ENCODE results near the gene CREBZF. TPM values are rescaled to one million over a fixed set of nuclear protein-coding genes. Genes with fewer than 3 reads are reported as not detected.
"Not testable (repeated sequence)": the region's sequence is repeated elsewhere in the genome, so short reads cannot be mapped to it uniquely, and the experiment has no call there.

Gene CREBZF
- total RNA-seq, 1 donor from 2014 or later, result 27.5 TPM

- no peak for DNase-seq (ENCODE audit: low read depth, low spot score)
Measured at GRCh38 chr11:85672105-85672902, 7.4 kb upstream of the CREBZF start.

- DNase-seq (ENCODE audit: low read depth, low spot score), result not testable (repeated sequence)
Measured at GRCh38 chr11:85670949-85671663, 6.2 kb upstream of the CREBZF start.

- no peak for DNase-seq (ENCODE audit: low read depth, low spot score)
Measured at GRCh38 chr11:85668157-85668556, 3.2 kb upstream of the CREBZF start.

- DNase-seq (ENCODE audit: low read depth, low spot score), result no peak
Measured at GRCh38 chr11:85666687-85667086, 1.8 kb upstream of the CREBZF start.

- DNase-seq (ENCODE audit: low read depth, low spot score), result no peak
Measured at GRCh38 chr11:85665733-85666132, 804 bp upstream of the CREBZF start.

- no peak for DNase-seq (ENCODE audit: low read depth, low spot score)
Measured at GRCh38 chr11:85663753-85664614, 945 bp downstream of the CREBZF start.

GRCh38 chr11:85663080-85663752 lies 1.7 kb downstream of the CREBZF start:
- no peak for DNase-seq (ENCODE audit: low read depth, low spot score)

GRCh38 chr11:85661972-85662664 lies 2.8 kb downstream of the CREBZF start:
- DNase-seq (ENCODE audit: low read depth, low spot score), result no peak

GRCh38 chr11:85658180-85658579 lies 6.7 kb downstream of the CREBZF start:
- no peak for DNase-seq (ENCODE audit: low read depth, low spot score)

- DNase-seq (ENCODE audit: low read depth, low spot score), result no peak
Measured at GRCh38 chr11:85656777-85657176, 8.2 kb downstream of the CREBZF start.

GRCh38 chr11:85654343-85654742 lies 10.6 kb downstream of the CREBZF start:
- DNase-seq (ENCODE audit: low read depth, low spot score), result not testable (repeated sequence)

- no peak for DNase-seq (ENCODE audit: low read depth, low spot score)
Measured at GRCh38 chr11:85652786-85653447, 12.0 kb downstream of the CREBZF start.

GRCh38 chr11:85651118-85651517 lies 13.8 kb downstream of the CREBZF start:
- DNase-seq (ENCODE audit: low read depth, low spot score), result no peak

- DNase-seq (ENCODE audit: low read depth, low spot score), result no peak
Measured at GRCh38 chr11:85647604-85648299, 17.2 kb downstream of the CREBZF start, which contains the start of gene TMEM126A. Gene TMEM126A, plus strand, starts transcription at chr11:85647967. Its CDS starts 2,289 bp downstream, at chr11:85650256.

GRCh38 chr11:85647078-85647477 lies 17.9 kb downstream of the CREBZF start:
- no peak for DNase-seq (ENCODE audit: low read depth, low spot score)

GRCh38 chr11:85643191-85643614 lies 21.7 kb downstream of the CREBZF start:
- DNase-seq (ENCODE audit: low read depth, low spot score), result no peak

- DNase-seq (ENCODE audit: low read depth, low spot score), result no peak
Measured at GRCh38 chr11:85634747-85635146, 30.2 kb downstream of the CREBZF start.

- DNase-seq (ENCODE audit: low read depth, low spot score), result no peak
Measured at GRCh38 chr11:85628771-85629341, 36.1 kb downstream of the CREBZF start.
